NCI-H446 (cell line): ENCODE data around the gene ZBTB24.
"Not testable (repeated sequence)": the region's sequence is repeated elsewhere in the genome, so short reads cannot be mapped to it uniquely, and the experiment has no call there.

ENCODE experiments used
- DNase-seq, 2 experiments: peaks; one replicate each; lab custom pipeline; 2025; lab: John Stamatoyannopoulos, UW

ZBTB24 gene

DNA sequence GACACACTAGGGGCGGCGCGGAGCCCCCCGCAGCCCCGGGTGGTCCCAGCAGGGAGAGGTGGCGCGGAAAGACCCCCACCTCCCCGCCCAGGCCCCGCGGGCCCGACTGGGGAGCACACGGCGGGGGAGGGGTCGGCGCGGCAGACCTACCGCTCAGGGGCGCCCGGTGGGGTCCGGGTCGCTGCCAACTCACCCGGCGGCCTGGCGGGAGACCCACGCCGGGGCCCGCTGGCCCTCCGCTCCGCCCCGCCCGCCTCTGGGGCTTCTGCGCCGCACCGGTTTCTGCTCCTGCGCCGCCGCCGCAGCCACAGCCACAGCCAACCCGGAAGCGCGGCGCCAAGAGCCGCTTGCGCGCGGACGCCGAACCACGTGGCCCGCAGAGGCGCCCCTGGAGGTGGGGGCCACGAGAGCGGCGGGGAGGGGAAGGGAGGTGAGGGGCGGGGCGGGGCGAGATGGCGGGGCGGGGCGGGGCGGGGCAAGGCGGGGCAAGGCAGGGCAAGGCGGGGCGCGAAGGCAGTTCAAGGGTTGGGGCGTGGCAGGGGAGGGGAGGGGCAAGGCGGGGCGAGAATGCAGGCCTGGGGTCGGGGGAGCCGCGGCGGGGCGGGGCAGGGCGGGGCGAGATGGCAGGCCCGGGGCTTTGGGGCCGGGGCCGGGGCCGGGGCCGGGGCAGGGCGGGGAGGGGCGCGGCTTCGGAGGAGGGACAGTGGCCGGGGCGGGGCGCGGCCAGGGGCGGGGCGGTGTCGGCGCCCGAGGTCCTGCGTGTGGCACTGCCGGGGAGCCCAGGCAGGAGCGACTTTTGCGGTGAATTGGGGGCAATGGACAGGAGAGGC lies at the start of gene ZBTB24:
TSS of gene ZBTB24 (minus strand) at position 315 of the 830 bp plus-strand sequence. CDS start 1,193 bp downstream, outside the sequence.
- DNase-seq: peak; percentile 68 to 87

DNA sequence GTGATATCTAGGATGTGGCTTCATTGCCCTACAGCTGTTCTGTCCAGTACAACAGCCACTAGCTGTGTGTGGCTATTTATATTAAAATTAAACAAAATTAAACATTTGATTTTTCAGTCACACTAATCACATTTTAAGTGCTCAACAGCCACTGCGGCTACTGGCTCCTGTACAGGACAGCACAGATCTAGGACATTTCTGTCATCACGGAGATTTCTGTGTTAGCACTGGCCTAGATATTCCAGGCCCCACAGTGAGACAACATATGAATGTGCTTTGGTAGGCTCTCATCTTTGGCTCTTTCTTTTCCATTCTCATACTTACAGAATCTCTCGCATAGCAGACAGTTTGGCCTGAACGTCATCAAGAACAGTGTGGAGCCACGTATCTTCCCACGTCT lies 48.4 kb upstream of the ZBTB24 start:
- DNase-seq: no peak

- DNase-seq: no peak
These were observed 45.0 kb upstream of the ZBTB24 start for GRCh38 chr6:109527989-109528388.

DNA sequence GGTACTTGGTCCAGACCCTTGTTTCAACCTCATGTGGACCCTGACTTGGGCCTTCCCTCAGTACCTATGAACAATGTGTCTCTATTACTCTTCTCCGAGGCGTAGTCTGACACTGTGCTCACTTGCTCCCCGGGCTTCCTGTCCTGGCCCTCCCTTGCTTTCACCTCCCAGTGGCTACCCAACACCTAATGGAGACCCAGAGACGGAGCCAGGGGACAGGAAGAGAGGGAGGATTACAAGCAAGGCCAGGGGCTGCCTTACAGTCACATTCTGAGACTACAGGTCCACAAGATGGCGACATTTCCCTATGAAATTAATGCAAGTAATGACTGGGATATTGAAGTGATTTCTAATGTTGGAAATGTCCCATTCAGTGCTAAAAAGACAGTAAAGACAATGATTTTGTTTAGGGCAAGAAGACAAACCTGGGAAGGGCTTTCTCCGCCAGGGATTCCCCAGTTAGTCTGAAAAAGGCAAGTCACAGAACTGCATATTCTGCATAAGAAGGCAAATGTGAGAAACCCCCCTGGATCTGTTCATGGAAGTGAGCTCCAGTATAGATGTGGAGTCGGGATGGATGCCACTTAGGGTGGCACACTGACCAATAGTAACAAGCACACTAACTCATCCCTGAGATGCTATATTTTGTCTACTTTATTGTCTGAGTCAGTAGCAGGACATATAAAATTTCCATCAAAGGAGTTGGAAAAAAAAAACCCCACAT lies 44.0 kb upstream of the ZBTB24 start:
- peak; percentile 50 to 73 for DNase-seq

- no peak for DNase-seq
These were observed 41.1 kb upstream of the ZBTB24 start for GRCh38 chr6:109524129-109524528.

DNA sequence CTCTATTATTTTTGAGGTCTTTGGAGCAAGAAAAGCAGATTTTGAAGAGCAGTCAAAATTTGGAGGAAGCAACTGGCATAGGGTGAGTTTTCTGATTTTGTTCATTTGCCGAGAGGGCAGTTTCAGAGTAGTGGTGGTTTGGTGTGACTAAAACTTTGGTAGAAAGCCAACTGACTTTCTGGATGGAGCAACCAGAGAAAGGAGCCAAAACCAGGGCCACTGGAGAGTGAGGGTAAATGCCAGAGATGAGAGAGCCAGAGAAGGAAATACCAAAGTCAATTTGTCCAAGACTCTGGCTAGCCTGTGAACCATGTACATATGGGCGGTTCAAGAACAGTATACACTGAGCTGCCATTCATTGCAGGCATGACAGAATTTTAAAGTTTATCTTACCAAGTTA lies 40.5 kb upstream of the ZBTB24 start:
- peak in 1 of 2 experiments; percentile 52 for DNase-seq

DNA sequence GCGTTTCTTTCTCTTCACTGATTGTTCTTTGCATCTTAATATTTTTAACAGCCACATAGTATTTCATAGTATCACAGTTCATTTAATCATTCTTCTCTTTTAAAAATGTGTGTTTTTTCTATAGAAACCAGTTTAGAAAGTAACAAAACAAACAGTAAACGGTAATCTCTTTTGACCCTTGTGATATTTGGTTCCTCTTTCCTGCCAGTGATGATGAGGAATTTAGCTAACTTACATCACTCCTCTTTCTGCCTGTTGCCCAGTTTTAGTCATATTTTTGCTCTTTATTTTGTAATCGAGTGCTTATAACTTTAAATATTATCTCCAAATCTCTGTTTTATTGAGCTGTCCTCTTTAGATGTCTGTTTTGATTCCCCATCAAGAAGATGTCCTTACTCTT lies 38.1 kb upstream of the ZBTB24 start:
- no peak for DNase-seq

GRCh38 chr6:109519647-109520046 lies 36.6 kb upstream of the ZBTB24 start:
- not testable (repeated sequence) for DNase-seq

DNA sequence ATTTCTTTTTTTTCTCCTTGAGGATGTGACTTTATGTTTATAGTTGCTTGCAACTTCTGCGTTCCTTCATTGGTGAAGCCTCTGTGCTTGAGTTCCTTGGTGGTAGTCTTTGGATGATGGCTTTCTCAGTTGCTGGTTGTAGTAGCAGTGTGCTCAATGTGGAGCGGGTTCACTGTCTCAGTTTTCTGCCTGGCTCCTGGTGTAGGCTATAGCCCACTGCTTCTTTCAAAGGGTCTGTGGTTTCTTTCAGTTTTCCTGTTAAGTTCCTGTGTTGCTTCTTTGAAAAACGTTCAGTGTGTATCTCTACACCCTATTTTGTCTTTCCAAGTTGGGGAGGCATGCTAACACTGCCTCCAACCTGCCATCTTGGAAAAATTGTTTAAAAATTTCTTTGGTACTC lies 33.9 kb upstream of the ZBTB24 start:
- no peak for DNase-seq

- no peak for DNase-seq
These were observed 32.9 kb upstream of the ZBTB24 start for GRCh38 chr6:109515781-109516409.

- DNase-seq: no peak
These were observed 31.9 kb upstream of the ZBTB24 start for GRCh38 chr6:109514946-109515345.

DNA sequence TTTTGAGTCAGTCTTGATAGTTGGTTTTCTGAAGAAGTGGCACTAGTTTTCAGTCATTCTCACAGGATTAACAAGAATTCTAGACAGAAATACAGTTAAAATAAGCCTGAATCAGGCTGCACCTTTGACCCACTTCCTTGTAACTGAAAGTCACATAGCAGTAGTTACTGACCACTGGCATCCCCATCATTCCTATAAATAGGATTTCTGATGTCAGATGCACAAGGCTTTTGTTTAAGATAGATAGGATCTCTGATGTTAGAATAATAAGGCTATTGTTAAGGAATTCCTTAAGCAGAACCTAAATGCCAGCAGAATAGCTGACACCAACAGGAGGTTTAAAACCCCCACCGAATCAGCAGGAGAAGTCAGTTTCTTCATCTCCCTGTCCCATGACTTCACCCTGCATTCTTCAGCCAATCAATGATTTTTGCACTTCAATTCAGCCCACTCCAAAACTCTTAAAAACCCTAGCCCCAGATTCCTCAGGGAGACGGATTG lies 30.6 kb upstream of the ZBTB24 start:
- no peak for DNase-seq

DNA sequence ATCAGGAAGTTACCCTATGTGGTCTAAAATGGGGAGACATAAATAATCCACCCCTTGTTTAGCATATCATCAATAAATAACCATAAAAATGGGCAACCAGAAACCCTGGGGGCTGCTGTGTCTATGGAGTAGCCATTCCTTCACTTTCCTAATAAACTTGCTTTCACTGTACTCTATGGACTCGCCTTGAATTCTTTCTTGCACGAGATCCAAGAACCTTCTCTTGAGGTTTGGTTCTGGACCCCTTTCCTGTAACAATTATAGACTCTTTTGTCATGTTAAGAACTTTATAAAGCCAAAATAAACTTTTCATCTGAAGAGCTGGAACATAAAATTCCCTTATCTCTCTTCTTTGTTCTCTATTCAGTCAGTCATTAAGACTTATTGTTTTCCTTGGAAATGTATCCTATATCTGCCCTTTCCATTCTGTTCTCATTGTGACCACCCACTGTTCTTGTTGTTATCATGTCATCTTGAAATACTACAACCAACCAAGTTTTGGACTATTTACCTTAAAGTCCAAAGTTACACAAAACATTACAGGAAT lies 29.3 kb upstream of the ZBTB24 start:
- no peak for DNase-seq

DNA sequence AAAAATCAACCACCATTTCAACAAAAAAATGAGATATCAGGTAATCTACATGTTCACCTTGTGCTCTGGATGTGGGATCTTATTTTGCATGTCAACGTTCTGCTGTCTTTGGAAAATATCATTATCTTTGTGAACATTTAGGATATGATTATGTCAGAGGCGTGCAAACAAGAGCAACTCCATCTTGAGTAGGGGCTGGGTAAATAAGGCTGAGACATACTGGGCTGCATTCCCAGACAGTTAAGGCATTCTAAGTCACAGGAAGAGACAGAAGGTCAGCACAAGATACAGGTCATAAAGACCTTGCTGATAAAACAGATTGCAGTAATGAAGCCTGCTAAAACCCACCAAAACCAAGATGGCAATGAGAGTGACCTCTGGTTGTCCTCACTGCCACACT lies 28.8 kb upstream of the ZBTB24 start:
- DNase-seq: no peak

GRCh38 chr6:109510358-109510757 lies 27.3 kb upstream of the ZBTB24 start:
- DNase-seq: no peak

- DNase-seq: no peak
These were observed 25.3 kb upstream of the ZBTB24 start for GRCh38 chr6:109508166-109508860.

GRCh38 chr6:109507490-109508072 lies 24.6 kb upstream of the ZBTB24 start:
- DNase-seq: no peak

DNA sequence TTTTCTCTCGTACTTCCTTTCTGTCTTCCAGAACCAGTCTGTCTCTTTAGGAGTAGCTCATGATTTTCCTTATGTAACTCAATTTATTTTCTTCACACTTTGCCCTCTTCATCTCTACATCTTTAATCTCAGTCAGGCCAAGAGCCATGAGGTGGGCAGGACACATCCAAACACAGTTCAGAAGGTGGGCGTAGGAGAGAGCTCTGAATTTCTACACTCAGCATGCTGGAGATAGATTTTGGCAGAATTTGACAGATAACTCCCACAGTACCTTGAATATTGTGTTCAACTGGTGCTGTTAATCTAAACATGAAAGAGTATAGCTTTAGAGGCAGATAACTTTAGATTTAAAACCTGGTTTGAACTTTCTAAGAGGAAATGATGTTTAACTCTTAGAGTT lies 23.8 kb upstream of the ZBTB24 start:
- DNase-seq: no peak

GRCh38 chr6:109506314-109506713 lies 23.3 kb upstream of the ZBTB24 start:
- no peak for DNase-seq

- DNase-seq: no peak
These were observed 20.6 kb upstream of the ZBTB24 start for GRCh38 chr6:109503327-109504224.
